SK-N-SH (cell line): Measurements from ENCODE around the gene COG3. TPM values are rescaled to one million over a fixed set of nuclear protein-coding genes. Genes with fewer than 3 reads are reported as not detected.

Experiments
- CTCF ChIA-PET: fragments of 300-600, 350-600 bp; formaldehyde crosslinking; extraction: SDS; loops from one replicate; lab custom pipeline; 2021; lab: Yijun Ruan, JAX
- POLR2A ChIA-PET: fragments of 350-600 bp; sonication (Branson Sonifier 250); formaldehyde crosslinking; extraction: SDS; loops from one replicate; lab custom pipeline; 2020; ENCODE audit warnings: antibody characterized with exemption, inconsistent platforms; lab: Yijun Ruan, JAX
- DNase-seq: peaks from one replicate; pipeline ENCODE4 v3.0.0; 2012
- H2AFZ ChIP-seq: fragments of 200-600 bp; sonication (generic); 2 replicates; pipeline ENCODE4 v1.8.1; 2016; ENCODE audit warnings: antibody characterized with exemption, mild to moderate bottlenecking, low read depth
- H3F3A ChIP-seq: fragments of 200-600 bp; sonication (generic); replicated peaks from 2 replicates; pipeline ENCODE3; 2016; ENCODE audit warnings: antibody characterized with exemption, mild to moderate bottlenecking; ENCODE audit not compliant: insufficient read depth
- H3K27ac ChIP-seq, 2 experiments: fragments of 200-500 bp in 1 of 2; fragments of 200-600 bp in 1 of 2; sonication (Bioruptor generic) in 1 of 2; sonication (generic), shearing (Covaris generic) in 1 of 2; 2 replicates each; pipeline versions ENCODE4 v1.5.1 to v1.6.1; 2014 to 2016; ENCODE audit warnings: low read depth in 2 of 2, inconsistent platforms in 1 of 2, low read length in 1 of 2, mild to moderate bottlenecking in 1 of 2, mixed read lengths in 1 of 2
- H3K27me3 ChIP-seq: fragments of 200-600 bp; sonication (generic), shearing (Covaris generic); 2 replicates; pipeline ENCODE4 v1.6.1; 2016; ENCODE audit warnings: mixed run types; ENCODE audit not compliant: insufficient read depth
- H3K36me3 ChIP-seq, 2 experiments: fragments of 200-500 bp in 1 of 2; fragments of 200-600 bp in 1 of 2; sonication (Bioruptor generic) in 1 of 2; sonication (generic) in 1 of 2; replicated peaks in 1 of 2; 2 replicates each; pipeline versions ENCODE3 to v1.5.1; 2014 to 2016; ENCODE audit warnings: low read length in 1 of 2, mild to moderate bottlenecking in 1 of 2; ENCODE audit not compliant: insufficient read depth in 2 of 2, control insufficient read depth in 1 of 2
- H3K4me1 ChIP-seq, 2 experiments: fragments of 200-500 bp in 1 of 2; fragments of 200-600 bp in 1 of 2; sonication (Bioruptor generic) in 1 of 2; sonication (generic), shearing (Covaris generic) in 1 of 2; 2 replicates each; pipeline versions ENCODE4 v1.5.1 to v1.6.1; 2014 to 2016; ENCODE audit warnings: low read depth in 1 of 2, low read length in 1 of 2, mixed run types in 1 of 2; ENCODE audit not compliant: insufficient read depth in 2 of 2, control insufficient read depth in 1 of 2
- H3K4me2 ChIP-seq: fragments of 200-600 bp; sonication (generic), shearing (Covaris generic); 2 replicates; pipeline ENCODE4 v1.6.1; 2017; ENCODE audit warnings: mixed run types
- H3K4me3 ChIP-seq, 2 experiments: fragments of 200-500 bp in 1 of 2; fragments of 200-600 bp in 1 of 2; sonication (Bioruptor generic) in 1 of 2; sonication (generic), shearing (Covaris generic) in 1 of 2; 2 replicates each; pipeline versions ENCODE4 v1.5.1 to v1.8.1; 2014 to 2016; ENCODE audit warnings: low read depth in 2 of 2, inconsistent platforms in 1 of 2, low read length in 1 of 2, mild to moderate bottlenecking in 1 of 2, mixed read lengths in 1 of 2, moderate library complexity in 1 of 2
- H3K79me2 ChIP-seq: fragments of 200-600 bp; sonication (generic); 2 replicates; pipeline ENCODE4 v1.8.1; 2017; ENCODE audit warnings: mild to moderate bottlenecking; ENCODE audit not compliant: insufficient read depth
- H3K9ac ChIP-seq: fragments of 200-600 bp; sonication (generic); 2 replicates; pipeline ENCODE4 v1.6.1; 2017; ENCODE audit warnings: mixed run types
- H3K9me2 ChIP-seq: fragments of 200-600 bp; sonication (generic); 2 replicates; pipeline ENCODE4 v1.6.1; 2017; ENCODE audit warnings: mixed run types
- H3K9me3 ChIP-seq: fragments of 200-600 bp; sonication (generic); 2 replicates; pipeline ENCODE4 v1.6.1; 2017; ENCODE audit warnings: mixed run types, mild to moderate bottlenecking, moderate library complexity
- H4K20me1 ChIP-seq: fragments of 200-600 bp; sonication (generic); 2 replicates; pipeline ENCODE4 v1.6.1; 2017; ENCODE audit warnings: mild to moderate bottlenecking, mixed run types; ENCODE audit not compliant: insufficient read depth
- FOSL2 ChIP-seq: IDR thresholded peaks from 2 replicates; pipeline ENCODE4 v1.4.0; 2012; ENCODE audit warnings: low read depth, mild to moderate bottlenecking, moderate library complexity, borderline replicate concordance
- FOXJ3 ChIP-seq: sonication (generic); formaldehyde crosslinking; IDR thresholded peaks from 2 replicates; pipeline ENCODE4 v1.5.1; 2020; ENCODE audit warnings: mild to moderate bottlenecking, missing genetic modification reagents
- GABPA ChIP-seq: IDR thresholded peaks from 2 replicates; pipeline ENCODE4 v1.4.0; 2012; ENCODE audit warnings: low read depth, mild to moderate bottlenecking
- GATA2 ChIP-seq: sonication (generic); formaldehyde crosslinking; IDR thresholded peaks from 2 replicates; pipeline ENCODE4 v1.5.0; 2020; ENCODE audit warnings: mild to moderate bottlenecking, missing genetic modification reagents
- PBX3 ChIP-seq: IDR thresholded peaks from 2 replicates; pipeline ENCODE4; 2012
- RAD21 ChIP-seq: IDR thresholded peaks from 2 replicates; pipeline ENCODE4 v1.6.1; 2012; ENCODE audit warnings: mild to moderate bottlenecking, low read length
- RCOR1 ChIP-seq: fragments of 150-350 bp; IDR thresholded peaks from 2 replicates; pipeline ENCODE4 v1.6.1; 2017; ENCODE audit warnings: antibody characterized with exemption, low read length
- REST ChIP-seq: IDR thresholded peaks from 2 replicates; pipeline ENCODE4 v1.6.1; 2012; ENCODE audit warnings: mild to moderate bottlenecking, low read depth, low read length, moderate library complexity
- RFX5 ChIP-seq: IDR thresholded peaks from 2 replicates; pipeline ENCODE4 v1.6.1; 2012; ENCODE audit warnings: mild to moderate bottlenecking, improper control_type of control experiment, low read length
- SIN3A ChIP-seq: IDR thresholded peaks from 2 replicates; pipeline ENCODE4 v1.6.1; 2012; ENCODE audit warnings: low read depth, mild to moderate bottlenecking, low read length, moderate library complexity, borderline replicate concordance
- SMC3 ChIP-seq: IDR thresholded peaks from 2 replicates; pipeline ENCODE4 v1.6.1; 2012; ENCODE audit warnings: low read depth, low read length, improper control_type of control experiment
- TAF1 ChIP-seq: IDR thresholded peaks from 2 replicates; pipeline ENCODE4 v1.6.1; 2012; ENCODE audit warnings: low read depth, mild to moderate bottlenecking, low read length, moderate library complexity, borderline replicate concordance
- TCF12 ChIP-seq: IDR thresholded peaks from 2 replicates; pipeline ENCODE4 v1.4.0; 2012
- WGBS: methylation state at CpG from one replicate; pipeline ENCODE4 v1.1.6; 2017; ENCODE audit warnings: low lambda C conversion rate; 5-methylcytosine and 5-hydroxymethylcytosine counted together
- polyA plus RNA-seq, 3 experiments: library from polyadenylated mRNA; depleted of rRNA; stranded (reverse); fragments of >200 nt; gene quantifications; 2 replicates each; pipeline ENCODE4 v1.2.3, GENCODE V29; 2012
- TF ChIP-seq, protein P1 (sequence below): fragments of 150-350 bp; IDR thresholded peaks from 2 replicates; pipeline ENCODE4 v1.6.1; 2017; ENCODE audit warnings: antibody characterized with exemption, low read length, low read depth, borderline replicate concordance
- TF ChIP-seq, protein P2 (sequence below): IDR thresholded peaks from 2 replicates; pipeline ENCODE4 v1.4.0; 2012; ENCODE audit warnings: low read depth, borderline replicate concordance
- TF ChIP-seq, protein P3 (sequence below): fragments of 200-600 bp; sonication (generic); IDR thresholded peaks from 2 replicates; pipeline ENCODE4 v1.6.1; 2017; ENCODE audit warnings: antibody characterized with exemption, mild to moderate bottlenecking, moderate library complexity

COG3 gene
- polyA plus RNA-seq, 1 of the 3 experiments (the other 2 are of a cell fraction), result 25.6 TPM

GRCh38 chr13:45537516-45537915 is 72.8 kb downstream of the COG3 start:
- Histone ChIP-seq H3K27me3 (no peaks in the 10 kb centered on the region), H3K27ac (no peak overlapping the region), H3K79me2 (no peaks in the 10 kb centered on the region), H3K36me3 (peaks cover 41 to 50% of the 10 kb centered on the region in 2 experiments), H3K4me3 (no peak overlapping the region), H3K9me3 (no peaks in the 10 kb centered on the region), H3K9me2 (no peaks in the 10 kb centered on the region), H3F3A (peaks cover 8% of the 10 kb centered on the region), H3K4me1 (no peaks in the 10 kb centered on the region; a peak in 1 of 4 replicates), H2AFZ (no peak overlapping the region), H3K9ac (no peak overlapping the region), H3K4me2 (no peak overlapping the region), H4K20me1 (no peaks in the 10 kb centered on the region)
- 91% methylated on average over 1 of the region's 1 CpG for WGBS
- CTCF ChIA-PET, result interaction anchor here (0.9 to 1.1 kb wide), 2 partner anchors 12 to 26 kb away, joined by 3 read pairs; no protein-coding TSS in a partner anchor
- DNase-seq, result no peak
- no peak for TF ChIP-seq TAF1
- no peak for TF ChIP-seq TCF12
- no peak for TF ChIP-seq FOSL2
- TF ChIP-seq, protein P1, sequence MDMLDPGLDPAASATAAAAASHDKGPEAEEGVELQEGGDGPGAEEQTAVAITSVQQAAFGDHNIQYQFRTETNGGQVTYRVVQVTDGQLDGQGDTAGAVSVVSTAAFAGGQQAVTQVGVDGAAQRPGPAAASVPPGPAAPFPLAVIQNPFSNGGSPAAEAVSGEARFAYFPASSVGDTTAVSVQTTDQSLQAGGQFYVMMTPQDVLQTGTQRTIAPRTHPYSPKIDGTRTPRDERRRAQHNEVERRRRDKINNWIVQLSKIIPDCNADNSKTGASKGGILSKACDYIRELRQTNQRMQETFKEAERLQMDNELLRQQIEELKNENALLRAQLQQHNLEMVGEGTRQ, result no peak
- POLR2A ChIA-PET, result no interaction called here

GRCh38 chr13:45538382-45538781 is 73.6 kb downstream of the COG3 start:
- 100% methylated on average over 2 of the region's 2 CpGs for WGBS
- DNase-seq, result no peak
- Histone ChIP-seq H2AFZ (no peak overlapping the region), H3K9ac (no peak overlapping the region), H3K9me2 (no peaks in the 10 kb centered on the region), H3K36me3 (peaks cover 38 to 41% of the 10 kb centered on the region in 2 experiments), H3K27ac (no peak overlapping the region), H3K4me2 (no peak overlapping the region), H3K4me1 (no peaks in the 10 kb centered on the region; a peak in 1 of 4 replicates), H3K27me3 (no peaks in the 10 kb centered on the region), H3K4me3 (no peak overlapping the region), H3F3A (peaks cover 8% of the 10 kb centered on the region), H4K20me1 (no peaks in the 10 kb centered on the region), H3K9me3 (no peaks in the 10 kb centered on the region), H3K79me2 (no peaks in the 10 kb centered on the region)
- ChIA-PET CTCF (interaction anchor here (1.1 kb wide), 2 partner anchors 13 to 588 kb away, joined by 3 read pairs; no protein-coding TSS in a partner anchor), POLR2A (no interaction called here)
- TF ChIP-seq, protein P1, result no peak
- TF ChIP-seq FOXJ3 (CRISPR knock-in tag) (no peak), SIN3A (no peak), GABPA (no peak), FOSL2 (no peak), REST (no peak), RAD21 (no peak), PBX3 (no peak), RCOR1 (no peak), GATA2 (CRISPR knock-in tag) (no peak), RFX5 (no peak), SMC3 (no peak)
- TF ChIP-seq, protein P2, sequence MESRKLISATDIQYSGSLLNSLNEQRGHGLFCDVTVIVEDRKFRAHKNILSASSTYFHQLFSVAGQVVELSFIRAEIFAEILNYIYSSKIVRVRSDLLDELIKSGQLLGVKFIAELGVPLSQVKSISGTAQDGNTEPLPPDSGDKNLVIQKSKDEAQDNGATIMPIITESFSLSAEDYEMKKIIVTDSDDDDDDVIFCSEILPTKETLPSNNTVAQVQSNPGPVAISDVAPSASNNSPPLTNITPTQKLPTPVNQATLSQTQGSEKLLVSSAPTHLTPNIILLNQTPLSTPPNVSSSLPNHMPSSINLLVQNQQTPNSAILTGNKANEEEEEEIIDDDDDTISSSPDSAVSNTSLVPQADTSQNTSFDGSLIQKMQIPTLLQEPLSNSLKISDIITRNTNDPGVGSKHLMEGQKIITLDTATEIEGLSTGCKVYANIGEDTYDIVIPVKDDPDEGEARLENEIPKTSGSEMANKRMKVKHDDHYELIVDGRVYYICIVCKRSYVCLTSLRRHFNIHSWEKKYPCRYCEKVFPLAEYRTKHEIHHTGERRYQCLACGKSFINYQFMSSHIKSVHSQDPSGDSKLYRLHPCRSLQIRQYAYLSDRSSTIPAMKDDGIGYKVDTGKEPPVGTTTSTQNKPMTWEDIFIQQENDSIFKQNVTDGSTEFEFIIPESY, result no peak
- TF ChIP-seq, protein P3, sequence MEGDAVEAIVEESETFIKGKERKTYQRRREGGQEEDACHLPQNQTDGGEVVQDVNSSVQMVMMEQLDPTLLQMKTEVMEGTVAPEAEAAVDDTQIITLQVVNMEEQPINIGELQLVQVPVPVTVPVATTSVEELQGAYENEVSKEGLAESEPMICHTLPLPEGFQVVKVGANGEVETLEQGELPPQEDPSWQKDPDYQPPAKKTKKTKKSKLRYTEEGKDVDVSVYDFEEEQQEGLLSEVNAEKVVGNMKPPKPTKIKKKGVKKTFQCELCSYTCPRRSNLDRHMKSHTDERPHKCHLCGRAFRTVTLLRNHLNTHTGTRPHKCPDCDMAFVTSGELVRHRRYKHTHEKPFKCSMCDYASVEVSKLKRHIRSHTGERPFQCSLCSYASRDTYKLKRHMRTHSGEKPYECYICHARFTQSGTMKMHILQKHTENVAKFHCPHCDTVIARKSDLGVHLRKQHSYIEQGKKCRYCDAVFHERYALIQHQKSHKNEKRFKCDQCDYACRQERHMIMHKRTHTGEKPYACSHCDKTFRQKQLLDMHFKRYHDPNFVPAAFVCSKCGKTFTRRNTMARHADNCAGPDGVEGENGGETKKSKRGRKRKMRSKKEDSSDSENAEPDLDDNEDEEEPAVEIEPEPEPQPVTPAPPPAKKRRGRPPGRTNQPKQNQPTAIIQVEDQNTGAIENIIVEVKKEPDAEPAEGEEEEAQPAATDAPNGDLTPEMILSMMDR, result no peak
